ENCODE results near the gene FAM50B.

FAM50B gene

GRCh38 chr6:3848925-3849605, at the start of gene FAM50B:
Gene FAM50B, plus strand, starts transcription at chr6:3849373. Its CDS starts 439 bp downstream, at chr6:3849812.
- DNase-seq, result peak; percentile 47

GRCh38 chr6:3799719-3800118, 49.5 kb upstream of the FAM50B start:
- DNase-seq, result no peak

GRCh38 chr6:3800850-3801591, 48.2 kb upstream of the FAM50B start:
- DNase-seq, result no peak

- no peak for DNase-seq
These were observed 47.2 kb upstream of the FAM50B start for GRCh38 chr6:3801960-3802359.

GRCh38 chr6:3803627-3804468, 45.3 kb upstream of the FAM50B start:
- no peak for DNase-seq

GRCh38 chr6:3804964-3805363, 44.2 kb upstream of the FAM50B start:
- no peak for DNase-seq

GRCh38 chr6:3805448-3806123, 43.6 kb upstream of the FAM50B start:
- DNase-seq, result no peak

GRCh38 chr6:3806169-3806922, 42.8 kb upstream of the FAM50B start:
- DNase-seq, result no peak

GRCh38 chr6:3808199-3808598, 41.0 kb upstream of the FAM50B start:
- no peak for DNase-seq

- no peak for DNase-seq
These were observed 40.2 kb upstream of the FAM50B start for GRCh38 chr6:3808759-3809514.

- DNase-seq, result no peak
These were observed 39.7 kb upstream of the FAM50B start for GRCh38 chr6:3809515-3809891.

- no peak for DNase-seq
These were observed 39.2 kb upstream of the FAM50B start for GRCh38 chr6:3809982-3810381.

GRCh38 chr6:3811191-3811590, 38.0 kb upstream of the FAM50B start:
- DNase-seq, result no peak

GRCh38 chr6:3812596-3812995, 36.6 kb upstream of the FAM50B start:
- no peak for DNase-seq

- no peak for DNase-seq
These were observed 35.9 kb upstream of the FAM50B start for GRCh38 chr6:3813150-3813780.

- no peak for DNase-seq
These were observed 35.3 kb upstream of the FAM50B start for GRCh38 chr6:3813918-3814317.

- DNase-seq, result no peak
These were observed 34.6 kb upstream of the FAM50B start for GRCh38 chr6:3814539-3814938.

- no peak for DNase-seq
These were observed 32.9 kb upstream of the FAM50B start for GRCh38 chr6:3816251-3816650.

GRCh38 chr6:3819161-3820110, 29.7 kb upstream of the FAM50B start:
- DNase-seq, result no peak

- DNase-seq, result no peak
These were observed 28.6 kb upstream of the FAM50B start for GRCh38 chr6:3820563-3820962.
